Bronchial epithelial cell (primary cell): ENCODE results near the gene SVIL. TPM values are rescaled to one million over a fixed set of nuclear protein-coding genes. Genes with fewer than 3 reads are reported as not detected.

Experiments
- DNase-seq: peaks from one replicate; pipeline ENCODE4 v3.0.0-alpha.2; 2010; ENCODE audit warnings: low read depth
- FAIRE-seq: peaks from 2 replicates; lab custom pipeline; 2011; peaks lifted over from hg19 to GRCh38; lab: Jason Lieb, UNC
- H3K27me3 ChIP-seq: 2 replicates; pipeline ENCODE4 v1.5.1; 2011; ENCODE audit warnings: low read length; ENCODE audit not compliant: control insufficient read depth, insufficient read depth
- H3K36me3 ChIP-seq: 2 replicates; pipeline ENCODE4 v1.5.1; 2011; ENCODE audit warnings: low read length; ENCODE audit not compliant: control insufficient read depth, insufficient read depth
- H3K4me3 ChIP-seq: 2 replicates; pipeline ENCODE4 v1.5.1; 2011; ENCODE audit warnings: mild to moderate bottlenecking, low read depth, low read length, control low read depth
- total RNA-seq: library from RNA; depleted of rRNA; stranded (reverse); fragments of >200 nt; gene quantifications from 2 replicates; pipeline ENCODE4 v1.2.1, GENCODE V29; 2014
- TF ChIP-seq, protein P1 (sequence below): IDR thresholded peaks from 2 replicates; pipeline ENCODE4 v1.5.1; 2011; ENCODE audit warnings: mild to moderate bottlenecking, moderate library complexity, low read length, control low read depth, inconsistent platforms; ENCODE audit not compliant: insufficient read depth, severe bottlenecking

Gene SVIL
- total RNA-seq, 1 donor from 2014 or later, result 12.6 TPM

DNA sequence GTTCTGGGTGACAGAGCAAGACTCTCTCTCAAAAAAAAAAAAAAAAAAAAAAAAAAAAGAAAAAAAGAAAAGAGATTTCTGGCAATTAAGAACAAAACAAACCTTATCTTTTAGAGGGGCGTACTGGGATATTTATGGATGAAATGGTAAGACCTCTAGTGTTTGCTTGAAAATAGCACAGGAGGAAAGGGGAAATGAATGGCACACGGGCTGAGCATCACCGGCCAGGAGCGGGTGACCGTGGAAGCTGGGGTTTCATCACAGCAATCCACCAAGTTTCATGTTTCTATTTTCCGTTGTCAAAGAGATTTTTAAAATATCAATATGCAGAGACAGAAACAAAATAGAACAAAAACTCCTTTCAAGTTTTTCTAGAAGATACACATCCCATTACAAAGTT lies 105.6 kb downstream of the SVIL start:
- Histone ChIP-seq H3K27me3 (no peaks in the 10 kb centered on the region), H3K4me3 (no peak overlapping the region), H3K36me3 (peaks cover 5% of the 10 kb centered on the region)
- FAIRE-seq, result no peak
- TF ChIP-seq, protein P1, sequence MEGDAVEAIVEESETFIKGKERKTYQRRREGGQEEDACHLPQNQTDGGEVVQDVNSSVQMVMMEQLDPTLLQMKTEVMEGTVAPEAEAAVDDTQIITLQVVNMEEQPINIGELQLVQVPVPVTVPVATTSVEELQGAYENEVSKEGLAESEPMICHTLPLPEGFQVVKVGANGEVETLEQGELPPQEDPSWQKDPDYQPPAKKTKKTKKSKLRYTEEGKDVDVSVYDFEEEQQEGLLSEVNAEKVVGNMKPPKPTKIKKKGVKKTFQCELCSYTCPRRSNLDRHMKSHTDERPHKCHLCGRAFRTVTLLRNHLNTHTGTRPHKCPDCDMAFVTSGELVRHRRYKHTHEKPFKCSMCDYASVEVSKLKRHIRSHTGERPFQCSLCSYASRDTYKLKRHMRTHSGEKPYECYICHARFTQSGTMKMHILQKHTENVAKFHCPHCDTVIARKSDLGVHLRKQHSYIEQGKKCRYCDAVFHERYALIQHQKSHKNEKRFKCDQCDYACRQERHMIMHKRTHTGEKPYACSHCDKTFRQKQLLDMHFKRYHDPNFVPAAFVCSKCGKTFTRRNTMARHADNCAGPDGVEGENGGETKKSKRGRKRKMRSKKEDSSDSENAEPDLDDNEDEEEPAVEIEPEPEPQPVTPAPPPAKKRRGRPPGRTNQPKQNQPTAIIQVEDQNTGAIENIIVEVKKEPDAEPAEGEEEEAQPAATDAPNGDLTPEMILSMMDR, result no peak
- no peak for DNase-seq

DNA sequence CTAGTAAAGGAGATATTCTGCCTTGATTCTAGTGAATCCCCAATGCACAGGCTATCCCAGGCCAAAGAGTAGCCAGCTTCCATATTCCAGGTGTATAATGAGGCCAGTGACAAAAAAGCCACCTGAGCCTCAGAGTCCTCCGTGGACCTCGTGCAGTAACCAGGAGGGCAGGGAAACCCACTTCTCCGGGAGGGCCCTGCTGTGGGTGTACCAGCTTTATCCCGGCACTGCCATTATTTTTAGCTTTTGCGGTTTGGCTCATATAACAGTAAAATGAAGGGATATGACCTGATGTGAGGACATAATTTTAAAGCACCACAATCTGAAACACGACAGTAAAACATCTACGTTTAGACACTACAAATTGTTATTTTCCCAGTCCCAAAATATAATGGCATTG lies 109.0 kb downstream of the SVIL start:
- H3K36me3 ChIP-seq, result peaks cover 4% of the 10 kb centered on the region

DNA sequence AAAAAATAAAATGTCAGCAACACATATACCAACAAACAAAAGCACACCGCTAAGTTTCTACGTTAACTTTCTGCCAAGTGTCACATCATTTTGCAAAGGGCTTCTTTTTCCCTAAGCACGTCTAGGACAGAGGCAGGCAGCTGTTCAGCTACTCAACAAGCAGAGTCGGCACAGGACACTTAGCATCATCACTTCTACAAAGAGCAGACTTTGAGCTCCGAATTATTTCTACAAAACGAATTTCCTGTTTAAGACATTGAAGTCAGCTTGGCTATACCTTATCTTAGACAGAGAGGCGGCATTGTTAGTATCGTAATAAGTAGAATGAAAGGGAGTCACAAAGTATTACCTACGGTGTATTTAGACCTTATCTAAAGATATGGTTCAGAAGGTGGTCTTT lies 110.1 kb downstream of the SVIL start:
- FAIRE-seq (no peak), DNase-seq (no peak)
- Histone ChIP-seq H3K4me3 (no peak overlapping the region), H3K27me3 (no peaks in the 10 kb centered on the region), H3K36me3 (peaks cover 4% of the 10 kb centered on the region)
- TF ChIP-seq, protein P1, result no peak

More for the DNA sequence above, 109.0 kb downstream of the SVIL start:
- TF ChIP-seq, protein P1, result no peak
- no peak overlapping the region for H3K4me3 ChIP-seq
- H3K27me3 ChIP-seq, result no peaks in the 10 kb centered on the region
- DNase-seq, result no peak
- no peak for FAIRE-seq

DNA sequence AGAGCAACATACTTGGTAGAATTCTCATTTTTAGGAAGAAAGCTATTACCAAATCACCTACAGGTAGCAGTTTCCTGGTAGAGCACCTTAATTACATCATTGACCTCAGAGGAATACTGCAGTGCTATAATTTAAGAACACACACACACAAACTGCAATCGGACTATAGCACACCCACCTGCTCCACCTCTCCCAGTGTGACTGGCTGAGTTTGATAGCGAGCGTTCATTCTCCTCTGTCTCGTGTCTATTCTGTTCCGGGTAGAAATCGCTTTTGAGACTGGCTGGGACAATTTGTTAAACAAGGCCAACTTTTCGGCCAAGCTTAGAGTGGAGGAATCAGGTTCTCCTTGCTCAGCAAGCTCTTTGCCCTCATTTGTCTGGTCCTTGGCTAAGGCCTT lies 110.5 kb downstream of the SVIL start:
- H3K27me3 ChIP-seq, result no peaks in the 10 kb centered on the region
- TF ChIP-seq, protein P1, result no peak
- peaks cover 4% of the 10 kb centered on the region for H3K36me3 ChIP-seq
- no peak overlapping the region for H3K4me3 ChIP-seq
- DNase-seq, result no peak
- no peak for FAIRE-seq

DNA sequence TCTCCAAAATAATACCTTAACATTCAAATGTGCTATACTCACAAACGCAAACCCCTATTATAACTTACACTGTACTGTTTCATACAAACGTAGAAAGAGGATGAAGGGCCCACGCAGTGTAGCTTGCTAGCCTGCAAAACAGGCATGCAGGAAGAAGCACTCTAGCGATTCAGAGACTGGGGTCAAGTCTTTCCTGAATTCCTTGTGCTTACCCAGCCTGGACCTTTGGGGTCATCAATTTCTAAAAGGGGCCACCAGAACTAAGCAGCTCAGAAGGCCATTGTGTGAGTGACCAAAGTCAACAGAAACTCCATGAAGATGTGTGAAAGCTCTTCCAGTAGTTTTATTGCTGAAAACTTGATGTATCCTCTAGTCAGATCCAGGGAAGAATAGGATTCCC lies 111.9 kb downstream of the SVIL start:
- TF ChIP-seq, protein P1, result no peak
- Histone ChIP-seq H3K27me3 (no peaks in the 10 kb centered on the region), H3K4me3 (no peak overlapping the region), H3K36me3 (peaks cover 4% of the 10 kb centered on the region)
- DNase-seq (no peak), FAIRE-seq (no peak)

GRCh38 chr10:29522061-29522855 lies 112.5 kb downstream of the SVIL start:
- Histone ChIP-seq H3K4me3 (no peak overlapping the region), H3K36me3 (peaks cover 4% of the 10 kb centered on the region)
- TF ChIP-seq, protein P1, result no peak

More at GRCh38 chr10:29522061-29522855, 112.5 kb downstream of the SVIL start:
- no peak for FAIRE-seq
- no peaks in the 10 kb centered on the region for H3K27me3 ChIP-seq
- DNase-seq, result no peak
